Mesendoderm (in vitro differentiated cells): Measurements from ENCODE around the gene KRTAP4-11.
"Not testable (repeated sequence)": the region's sequence is repeated elsewhere in the genome, so short reads cannot be mapped to it uniquely, and the experiment has no call there.

Experiments
- DNase-seq: peaks from one replicate; pipeline ENCODE4 v3.0.0; 2013
- H2AK5ac ChIP-seq: 2 replicates; pipeline ENCODE4 v1.6.1; 2013; ENCODE audit warnings: low read length, inconsistent platforms
- H2BK120ac ChIP-seq: 2 replicates; pipeline ENCODE4 v1.6.1; 2013; ENCODE audit warnings: low read depth, mild to moderate bottlenecking, low read length, moderate library complexity, mixed read lengths
- H2BK15ac ChIP-seq: replicated peaks from 2 replicates; pipeline ENCODE4 v1.6.1; 2013; ENCODE audit warnings: low read depth, mild to moderate bottlenecking, moderate library complexity
- H2BK5ac ChIP-seq: 2 replicates; pipeline ENCODE4 v1.6.1; 2013; ENCODE audit warnings: low read length, inconsistent platforms
- H3K18ac ChIP-seq: 2 replicates; pipeline ENCODE4 v1.6.1; 2013; ENCODE audit warnings: mild to moderate bottlenecking, low read length, mixed read lengths
- H3K23ac ChIP-seq: one replicate; pipeline ENCODE4 v1.6.1; 2013; ENCODE audit warnings: low read length
- H3K27ac ChIP-seq: 2 replicates; pipeline ENCODE4 v1.5.1; 2013; ENCODE audit warnings: low read depth, mild to moderate bottlenecking, inconsistent platforms, low read length, moderate library complexity
- H3K27me3 ChIP-seq: 2 replicates; pipeline ENCODE4 v1.6.1; 2013; ENCODE audit warnings: low read length, control low read depth, mild to moderate bottlenecking, inconsistent platforms; ENCODE audit not compliant: insufficient read depth, poor library complexity
- H3K36me3 ChIP-seq: 2 replicates; pipeline ENCODE4 v1.6.1; 2013; ENCODE audit warnings: low read length, inconsistent platforms; ENCODE audit not compliant: control insufficient read depth, insufficient read depth
- H3K4ac ChIP-seq: one replicate; pipeline ENCODE4 v1.6.1; 2013; ENCODE audit warnings: low read depth, mild to moderate bottlenecking, low read length, moderate library complexity
- H3K4me1 ChIP-seq: 2 replicates; pipeline ENCODE4 v1.6.1; 2013; ENCODE audit warnings: low read depth, low read length, inconsistent platforms; ENCODE audit not compliant: control insufficient read depth
- H3K4me2 ChIP-seq: 2 replicates; pipeline ENCODE4 v1.6.1; 2013; ENCODE audit warnings: low read length
- H3K4me3 ChIP-seq: 2 replicates; pipeline ENCODE4 v1.5.1; 2013; ENCODE audit warnings: mild to moderate bottlenecking, low read length
- H3K56ac ChIP-seq: one replicate; pipeline ENCODE4 v1.6.1; 2013; ENCODE audit warnings: low read length
- H3K79me1 ChIP-seq: 2 replicates; pipeline ENCODE4 v1.6.1; 2013; ENCODE audit warnings: low read length, inconsistent platforms
- H3K79me2 ChIP-seq: 2 replicates; pipeline ENCODE4 v1.6.1; 2013; ENCODE audit warnings: mild to moderate bottlenecking, low read length; ENCODE audit not compliant: control insufficient read depth, insufficient read depth
- H3K9ac ChIP-seq: 2 replicates; pipeline ENCODE4 v1.6.1; 2013; ENCODE audit warnings: low read length, inconsistent platforms
- H4K5ac ChIP-seq: one replicate; pipeline ENCODE4 v1.6.1; 2013; ENCODE audit warnings: low read length
- H4K8ac ChIP-seq: one replicate; pipeline ENCODE4 v1.6.1; 2013; ENCODE audit warnings: low read depth, mild to moderate bottlenecking, control low read depth, low read length, moderate library complexity
- WGBS: extraction: QIAGEN DNeasy Blood & Tissue Kit; methylation state at CpG from one replicate; pipeline ENCODE4 v1.1.7; 2013; ENCODE audit warnings: low lambda C conversion rate, missing lambda C conversion rate; ENCODE audit not compliant: insufficient coverage; ENCODE audit errors: extremely low coverage; 5-methylcytosine and 5-hydroxymethylcytosine counted together

The KRTAP4-11 gene

GRCh38 chr17:41151525-41151924 is 33.4 kb upstream of the KRTAP4-11 start:
- Histone ChIP-seq H4K8ac (no peak overlapping the region), H3K79me2 (no peaks in the 10 kb centered on the region), H2BK120ac (no peak overlapping the region), H3K4me2 (no peak overlapping the region), H3K4me3 (no peak overlapping the region), H2AK5ac (no peak overlapping the region), H3K36me3 (no peaks in the 10 kb centered on the region), H3K27ac (no peak overlapping the region), H4K5ac (no peak overlapping the region), H3K23ac (no peak overlapping the region), H2BK15ac (no peak overlapping the region), H3K4me1 (no peaks in the 10 kb centered on the region), H3K27me3 (no peaks in the 10 kb centered on the region), H3K4ac (no peak overlapping the region), H3K79me1 (no peaks in the 10 kb centered on the region), H2BK5ac (no peak overlapping the region), H3K18ac (no peak overlapping the region), H3K9ac (no peak overlapping the region), H3K56ac (no peak overlapping the region)
- no CpG with 5 or more reads among the region's 2 CpGs for WGBS
- no peak for DNase-seq

DNA sequence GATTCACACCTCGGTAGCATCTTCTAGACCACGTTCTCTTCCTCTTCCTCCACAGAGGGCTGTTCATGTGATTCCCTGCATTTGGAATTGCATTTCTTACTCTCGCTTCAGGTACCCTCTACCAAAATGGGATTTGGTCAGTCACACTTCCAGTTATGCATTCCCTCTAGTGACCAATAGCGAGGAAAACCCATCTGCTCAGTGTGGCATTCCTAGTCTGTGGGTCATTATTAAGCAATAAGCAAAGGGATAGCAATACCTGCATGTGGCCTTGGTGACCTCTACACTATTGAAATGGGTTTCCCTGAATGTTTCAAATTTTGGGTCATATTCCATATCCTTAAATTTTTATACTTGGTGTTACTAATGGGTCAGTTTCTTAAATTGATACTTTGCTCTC is 31.9 kb upstream of the KRTAP4-11 start:
- no peak overlapping the region for H2BK15ac ChIP-seq
- H4K8ac ChIP-seq, result no peak overlapping the region
- no peak overlapping the region for H2AK5ac ChIP-seq
- no peaks in the 10 kb centered on the region for H3K27me3 ChIP-seq
- no peak overlapping the region for H3K9ac ChIP-seq
- no peak overlapping the region for H3K4me2 ChIP-seq
- no peaks in the 10 kb centered on the region for H3K4me1 ChIP-seq
- no peak overlapping the region for H3K4me3 ChIP-seq
- DNase-seq, result no peak
- no peaks in the 10 kb centered on the region for H3K36me3 ChIP-seq
- no peaks in the 10 kb centered on the region for H3K79me1 ChIP-seq
- H2BK120ac ChIP-seq, result no peak overlapping the region
- no peak overlapping the region for H4K5ac ChIP-seq
- no peak overlapping the region for H3K27ac ChIP-seq
- no CpG with 5 or more reads among the region's 4 CpGs for WGBS
- H2BK5ac ChIP-seq, result no peak overlapping the region
- H3K4ac ChIP-seq, result no peak overlapping the region
- no peaks in the 10 kb centered on the region for H3K79me2 ChIP-seq
- no peak overlapping the region for H3K18ac ChIP-seq
- H3K23ac ChIP-seq, result no peak overlapping the region
- H3K56ac ChIP-seq, result no peak overlapping the region

DNA sequence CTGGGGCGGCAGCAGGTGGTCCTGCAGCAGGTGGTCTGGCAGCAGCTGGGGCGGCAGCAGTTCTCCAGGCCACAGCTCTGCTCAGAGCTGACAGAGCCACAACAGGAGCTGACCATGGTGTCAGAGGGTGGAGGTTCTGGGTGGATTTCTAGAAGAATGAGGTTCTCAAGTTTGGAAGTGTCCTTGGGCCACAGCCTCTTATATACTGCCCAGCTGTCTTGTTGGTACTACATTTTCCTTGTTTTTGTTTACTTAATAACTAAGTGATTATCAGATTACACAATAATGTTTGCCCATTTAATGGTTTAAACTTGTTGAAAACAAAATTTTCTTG is 31.4 kb upstream of the KRTAP4-11 start, which contains the start of gene KRTAP4-5:
KRTAP4-5 (minus strand) TSS at position 174 of the 334 bp plus-strand sequence; CDS start at position 116, 58 bp downstream.
- no peak within 1 kb of the TSS for H3K56ac ChIP-seq
- no peak within 1 kb of the TSS for H2BK5ac ChIP-seq
- no peak within 1 kb of the TSS for H3K9ac ChIP-seq
- H4K5ac ChIP-seq, result no peak within 1 kb of the TSS
- H2BK15ac ChIP-seq, result no peak within 1 kb of the TSS
- H3K4me1 ChIP-seq, result no peaks in the 10 kb centered on the region
- no peaks in the 10 kb centered on the region for H3K27me3 ChIP-seq
- no peak within 1 kb of the TSS for H3K23ac ChIP-seq
- H3K36me3 ChIP-seq, result no peaks in the 10 kb centered on the region
- no peak within 1 kb of the TSS for H4K8ac ChIP-seq
- no peak within 1 kb of the TSS for H3K4me2 ChIP-seq
- no peak within 1 kb of the TSS for H2AK5ac ChIP-seq
- H3K4ac ChIP-seq, result no peak within 1 kb of the TSS
- no peaks in the 10 kb centered on the region for H3K79me1 ChIP-seq
- no peak within 1 kb of the TSS for H3K4me3 ChIP-seq
- H3K79me2 ChIP-seq, result no peaks in the 10 kb centered on the region
- no peak within 1 kb of the TSS for H3K18ac ChIP-seq
- no peak within 1 kb of the TSS for H2BK120ac ChIP-seq
- no CpG with 5 or more reads among the region's 2 CpGs for WGBS
- no peak for DNase-seq
- H3K27ac ChIP-seq, result no peak within 1 kb of the TSS

DNA sequence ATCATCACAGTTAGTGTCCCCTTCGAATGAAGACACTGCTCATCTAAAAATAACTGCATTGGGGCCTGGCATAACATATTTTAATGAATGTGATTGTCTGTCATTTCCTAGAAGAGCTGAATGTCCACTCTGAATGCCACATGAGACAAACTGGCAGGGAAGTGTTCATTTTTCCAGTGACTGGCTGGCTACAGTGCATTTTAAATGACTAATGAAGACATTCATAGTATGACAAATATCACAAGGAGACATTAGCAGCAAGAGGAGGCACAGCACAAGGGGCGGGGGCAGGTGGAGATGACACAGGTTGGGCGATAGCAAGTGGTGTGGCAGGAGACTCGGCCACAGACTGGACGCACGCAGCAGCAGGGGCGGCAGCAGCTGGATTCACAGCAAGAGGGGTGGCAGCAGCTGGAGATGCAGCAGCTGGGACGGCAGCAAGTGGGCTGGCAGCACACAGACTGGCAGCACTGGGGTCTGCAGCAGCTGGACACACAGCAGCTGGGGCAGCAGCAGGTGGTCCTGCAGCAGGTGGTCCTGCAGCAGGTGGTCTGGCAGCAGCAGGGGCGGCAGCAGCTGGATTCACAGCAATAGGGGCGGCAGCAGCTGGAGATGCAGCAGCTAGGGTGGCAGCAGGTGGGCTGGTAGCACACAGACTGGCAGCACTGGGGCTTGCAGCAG is 30.9 kb upstream of the KRTAP4-11 start:
- not testable (repeated sequence) for H3K79me2 ChIP-seq, H3K56ac ChIP-seq, H2BK5ac ChIP-seq, H3K27ac ChIP-seq, H3K23ac ChIP-seq, H3K36me3 ChIP-seq, H2BK15ac ChIP-seq, H3K9ac ChIP-seq, H3K18ac ChIP-seq, H3K79me1 ChIP-seq, H3K4me1 ChIP-seq, DNase-seq, H4K8ac ChIP-seq, H3K4me3 ChIP-seq, H3K27me3 ChIP-seq, H2AK5ac ChIP-seq, H3K4ac ChIP-seq, H3K4me2 ChIP-seq, H2BK120ac ChIP-seq, H4K5ac ChIP-seq
- no CpG with 5 or more reads among the region's 10 CpGs for WGBS

DNA sequence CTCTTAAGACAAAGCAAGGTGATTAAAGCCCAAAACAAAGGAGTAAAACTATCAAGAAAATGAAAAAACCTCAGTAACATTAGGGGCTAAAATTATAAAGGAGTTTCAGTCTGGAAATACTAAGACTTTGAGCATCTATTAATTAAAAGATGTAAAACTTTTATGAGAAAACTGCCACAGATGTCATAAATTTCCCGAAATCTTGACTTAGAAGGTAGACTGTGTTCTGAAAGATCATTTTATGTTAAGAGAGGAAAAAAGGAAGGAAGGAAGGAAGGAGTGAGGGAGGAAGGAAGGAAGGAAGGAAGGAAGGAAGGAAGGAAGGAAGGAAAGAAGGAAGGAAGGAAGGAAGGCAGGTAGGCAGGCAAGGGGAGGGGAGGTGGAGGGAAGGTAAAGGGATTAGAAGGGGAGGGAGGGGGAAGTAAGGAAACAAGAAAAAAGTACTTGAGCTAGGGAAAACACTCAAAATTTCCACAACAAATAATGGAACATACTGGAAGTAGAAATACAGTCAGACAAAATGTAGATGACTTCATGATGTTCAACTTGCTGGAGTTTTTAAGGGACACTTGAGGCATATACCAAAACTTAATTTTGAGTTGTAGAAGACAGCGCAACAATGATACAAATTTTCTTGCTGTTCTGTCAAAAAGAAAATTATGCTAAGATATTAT is 29.5 kb upstream of the KRTAP4-11 start:
- Histone ChIP-seq H3K27me3 (no peaks in the 10 kb centered on the region), H3K4ac (no peak overlapping the region), H3K9ac (no peak overlapping the region), H2AK5ac (no peak overlapping the region), H3K27ac (no peak overlapping the region), H3K36me3 (no peaks in the 10 kb centered on the region), H4K5ac (no peak overlapping the region), H3K56ac (no peak overlapping the region), H3K23ac (no peak overlapping the region), H4K8ac (no peak overlapping the region), H3K4me3 (no peak overlapping the region), H3K79me2 (no peaks in the 10 kb centered on the region), H3K4me1 (no peaks in the 10 kb centered on the region), H2BK120ac (no peak overlapping the region), H3K18ac (no peak overlapping the region), H2BK5ac (no peak overlapping the region), H3K4me2 (no peak overlapping the region), H3K79me1 (no peaks in the 10 kb centered on the region), H2BK15ac (no peak overlapping the region)
- WGBS, result no CpG with 5 or more reads among the region's 2 CpGs
- no peak for DNase-seq

DNA sequence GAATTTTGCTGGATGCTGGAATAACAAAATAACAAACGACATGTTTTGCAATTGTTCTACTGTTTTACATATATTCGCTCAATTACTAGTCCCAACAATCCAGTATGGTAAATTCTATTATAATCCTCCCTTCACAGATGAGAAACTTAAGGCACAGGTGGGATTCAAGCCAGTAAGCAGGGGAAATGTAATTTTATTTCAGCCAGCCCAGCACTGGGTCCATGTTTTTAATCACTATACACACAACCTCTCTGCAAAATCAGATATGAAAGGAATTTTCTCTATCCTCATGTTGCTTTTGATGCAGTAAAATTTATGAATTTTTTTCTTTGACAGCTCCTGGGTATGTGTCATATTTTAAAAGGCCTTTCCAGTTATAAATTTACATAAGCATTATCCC is 27.1 kb upstream of the KRTAP4-11 start:
- no peak for DNase-seq
- H3K9ac ChIP-seq, result no peak overlapping the region
- no peaks in the 10 kb centered on the region for H3K36me3 ChIP-seq
- H3K18ac ChIP-seq, result no peak overlapping the region
- WGBS, result no CpG with 5 or more reads among the region's 2 CpGs
- H3K27ac ChIP-seq, result no peak overlapping the region
- no peak overlapping the region for H3K4ac ChIP-seq
- no peak overlapping the region for H2BK120ac ChIP-seq
- H3K79me1 ChIP-seq, result no peaks in the 10 kb centered on the region
- H3K4me2 ChIP-seq, result no peak overlapping the region
- no peaks in the 10 kb centered on the region for H3K27me3 ChIP-seq
- no peak overlapping the region for H4K5ac ChIP-seq
- H3K56ac ChIP-seq, result no peak overlapping the region
- H3K79me2 ChIP-seq, result no peaks in the 10 kb centered on the region
- no peak overlapping the region for H2BK5ac ChIP-seq
- H4K8ac ChIP-seq, result no peak overlapping the region
- H3K23ac ChIP-seq, result no peak overlapping the region
- no peaks in the 10 kb centered on the region for H3K4me1 ChIP-seq
- no peak overlapping the region for H2BK15ac ChIP-seq
- H3K4me3 ChIP-seq, result no peak overlapping the region
- no peak overlapping the region for H2AK5ac ChIP-seq
